Upper lobe of left lung (tissue), 6 donors: ENCODE measurements around the gene CCN6. TPM values are rescaled to one million over a fixed set of nuclear protein-coding genes. Genes with fewer than 3 reads are reported as not detected.

Experiments
- ATAC-seq, 2 donors: fragments of 200-7000 bp; cut with Tn5 transposase; one replicate each; pipeline ENCODE4 v1.9.1; 2022; ENCODE audit warnings: mild to moderate bottlenecking in 2 of 2, moderate library complexity in 2 of 2; ENCODE audit not compliant: low FRiP score in 2 of 2
- DNase-seq, 2 donors: peaks; one replicate each; pipeline ENCODE4 v3.0.0-alpha.2; 2019 to 2020
- H3K27ac ChIP-seq, 4 donors: fragments of 200-600 bp; sonication (generic); one replicate each; pipeline ENCODE4 v1.5.1; 2016 to 2019
- H3K27me3 ChIP-seq, 4 donors: fragments of 200-600 bp; sonication (generic); one replicate each; pipeline ENCODE4 v1.5.1; 2017 to 2019
- H3K36me3 ChIP-seq, 4 donors: fragments of 200-600 bp; sonication (generic); one replicate each; pipeline ENCODE4 v1.5.1; 2016 to 2019
- H3K4me1 ChIP-seq, 4 donors: fragments of 200-600 bp; sonication (generic); one replicate each; pipeline ENCODE4 v1.5.1; 2018 to 2019
- H3K4me3 ChIP-seq, 4 donors: fragments of 200-600 bp; sonication (generic); one replicate each; pipeline ENCODE4 v1.5.1; 2017 to 2019; ENCODE audit warnings: mild to moderate bottlenecking in 2 of 4, moderate library complexity in 1 of 4
- H3K9me3 ChIP-seq, 4 donors: fragments of 200-600 bp; sonication (generic); one replicate each; pipeline ENCODE4 v1.5.1; 2018 to 2019
- CTCF ChIP-seq, 6 experiments: fragments of 450-650 bp in 4 of 6; fragments of 200-600 bp in 2 of 6; sonication (generic) in 2 of 6; IDR thresholded peaks; one replicate each; pipeline ENCODE4 v1.5.1; 2016 to 2019; ENCODE audit warnings: antibody characterized with exemption in 6 of 6
- EP300 ChIP-seq, 4 donors: sonication (generic); formaldehyde crosslinking; IDR thresholded peaks; one replicate each; pipeline ENCODE4 v1.5.1; 2017; ENCODE audit warnings: antibody characterized with exemption in 4 of 4, control low read depth in 2 of 4
- POLR2A ChIP-seq, 4 donors: fragments of 450-650 bp; IDR thresholded peaks; one replicate each; pipeline ENCODE4 v1.5.1; 2016 to 2017; ENCODE audit warnings: antibody characterized with exemption in 4 of 4, mild to moderate bottlenecking in 2 of 4
- POLR2AphosphoS5 ChIP-seq, 2 donors: sonication (generic); formaldehyde crosslinking; IDR thresholded peaks; one replicate each; pipeline ENCODE4 v1.5.1; 2017; ENCODE audit warnings: antibody characterized with exemption in 2 of 2
- WGBS, 2 donors: methylation state at CpG; one replicate each; pipeline ENCODE4 v1.1.5; 2017 to 2018; 5-methylcytosine and 5-hydroxymethylcytosine counted together
- total RNA-seq, 6 donors: library from RNA; depleted of rRNA in 4 of 6; stranded (reverse); fragments of >200 nt in 4 of 6; gene quantifications; one replicate each; pipeline versions ENCODE4 v1.1.0 to v1.2.1, GENCODE V29; 2016 to 2021
- donor health status: DM: no; HTN: no; CAD: no; lungs with moderate emphysema.
- donor health status: DM: no; HTN: yes; CAD: no; lungs with severe emphysema.

CCN6 gene
- total RNA-seq, 6 donors from 2014 or later, result not detected

DNA sequence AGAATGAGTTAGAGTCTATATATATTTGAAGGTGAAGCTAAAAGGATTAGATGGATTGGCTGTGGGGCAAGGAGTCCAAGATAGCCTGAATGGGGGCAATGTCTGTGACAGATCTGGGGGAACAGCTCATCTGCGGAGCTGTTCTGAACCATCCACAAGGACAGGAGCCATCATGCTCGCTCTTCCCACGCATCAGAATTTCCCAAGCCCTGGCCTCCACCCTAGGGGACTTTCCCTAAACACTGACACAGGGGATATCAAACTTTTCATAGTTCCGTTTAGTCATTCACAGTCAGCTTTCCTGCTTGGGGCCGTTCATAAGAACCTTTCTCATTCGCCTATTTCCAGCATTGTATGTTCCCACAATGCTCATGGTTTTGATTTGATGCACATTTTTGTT, 37.6 kb upstream of the CCN6 start:
- Histone ChIP-seq H3K4me1 (peaks cover 0 to 5% (median 0%) of the 10 kb centered on the region in 4 donors), H3K36me3 (no peaks in the 10 kb centered on the region), H3K27me3 (no peaks in the 10 kb centered on the region), H3K9me3 (no peaks in the 10 kb centered on the region), H3K4me3 (no peak overlapping the region), H3K27ac (no peak overlapping the region)
- TF ChIP-seq POLR2A (IDR thresholded peaks at IDR 0.05) (no peak), POLR2AphosphoS5 (IDR thresholded peaks at IDR 0.05) (no peak), EP300 (IDR thresholded peaks at IDR 0.05) (no peak), CTCF (IDR thresholded peaks at IDR 0.05) (no peak)
- ATAC-seq (peak; percentile 17 to 47), DNase-seq (no peak)
- WGBS, 2 donors, result 54 to 83% methylated on average over 6 of the region's 6 CpGs

GRCh38 chr6:112017169-112017568, 36.7 kb upstream of the CCN6 start:
- WGBS, 2 donors, result 86 to 91% methylated on average over 4 of the region's 4 CpGs
- no peak for TF ChIP-seq EP300 (IDR thresholded peaks at IDR 0.05)
- TF ChIP-seq CTCF (IDR thresholded peaks at IDR 0.05), result no peak
- no peak for TF ChIP-seq POLR2A (IDR thresholded peaks at IDR 0.05)
- TF ChIP-seq POLR2AphosphoS5 (IDR thresholded peaks at IDR 0.05), result no peak
- no peak overlapping the region for H3K4me3 ChIP-seq
- DNase-seq (no peak), ATAC-seq (no peak)
- H3K9me3 ChIP-seq, result no peaks in the 10 kb centered on the region
- H3K36me3 ChIP-seq, result no peaks in the 10 kb centered on the region
- H3K27me3 ChIP-seq, result no peaks in the 10 kb centered on the region
- H3K4me1 ChIP-seq, result peaks cover 0 to 5% (median 0%) of the 10 kb centered on the region in 4 donors
- no peak overlapping the region for H3K27ac ChIP-seq

DNA sequence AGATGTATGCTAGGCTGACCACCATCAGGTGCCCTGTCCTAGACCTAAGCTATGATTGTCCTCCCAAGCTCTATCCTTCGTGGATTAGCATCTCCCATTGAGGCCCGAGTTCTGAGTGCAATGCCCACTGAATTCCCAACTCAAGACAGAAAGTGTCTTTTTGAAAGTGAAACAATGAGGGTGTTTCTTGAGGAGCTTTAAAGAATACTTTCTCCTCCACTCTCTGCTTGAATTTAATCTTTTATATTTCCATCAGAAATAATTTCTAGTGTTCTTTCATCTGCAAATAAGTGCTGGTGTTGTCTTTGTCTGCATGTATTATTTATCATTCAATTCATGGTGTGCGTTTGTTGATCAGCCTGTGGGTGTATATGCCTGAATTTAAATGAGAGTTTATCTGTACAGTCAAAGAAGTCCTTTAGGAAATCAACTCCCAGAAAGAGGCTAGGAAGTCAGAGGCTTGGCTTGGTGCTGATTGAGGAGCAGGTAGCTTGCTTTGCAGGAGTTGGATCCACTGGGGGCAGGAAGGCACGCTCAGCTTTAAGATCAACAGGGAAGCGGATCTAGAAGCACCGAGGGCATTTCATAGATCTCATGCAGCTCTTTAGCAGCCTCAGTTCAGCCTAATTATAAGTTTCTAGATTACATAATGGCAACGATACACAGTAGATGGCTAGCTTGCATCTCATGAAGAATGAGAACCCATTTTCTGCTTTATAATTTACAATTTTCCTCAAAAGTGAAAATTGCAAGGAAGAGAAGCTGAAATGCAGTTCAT, 36.0 kb upstream of the CCN6 start:
- ATAC-seq (no peak), DNase-seq (no peak)
- peaks cover 0 to 5% (median 0%) of the 10 kb centered on the region in 4 donors for H3K4me1 ChIP-seq
- H3K27ac ChIP-seq, result no peak overlapping the region
- H3K36me3 ChIP-seq, result no peaks in the 10 kb centered on the region
- H3K27me3 ChIP-seq, result no peaks in the 10 kb centered on the region
- TF ChIP-seq EP300 (IDR thresholded peaks at IDR 0.05) (no peak), POLR2A (IDR thresholded peaks at IDR 0.05) (no peak), POLR2AphosphoS5 (IDR thresholded peaks at IDR 0.05) (no peak), CTCF (IDR thresholded peaks at IDR 0.05) (no peak)
- WGBS, 2 donors, result 78 to 86% methylated on average over 7 of the region's 7 CpGs
- no peaks in the 10 kb centered on the region for H3K9me3 ChIP-seq
- H3K4me3 ChIP-seq, result no peak overlapping the region

GRCh38 chr6:112018619-112019416, 35.1 kb upstream of the CCN6 start:
- no peak overlapping the region for H3K27ac ChIP-seq
- TF ChIP-seq EP300 (IDR thresholded peaks at IDR 0.05), result peak in 2 of 4 donors; percentile 57 to 63
- TF ChIP-seq POLR2A (IDR thresholded peaks at IDR 0.05), result no peak
- TF ChIP-seq POLR2AphosphoS5 (IDR thresholded peaks at IDR 0.05), result peak in 1 of 2 donors; percentile 60

DNA sequence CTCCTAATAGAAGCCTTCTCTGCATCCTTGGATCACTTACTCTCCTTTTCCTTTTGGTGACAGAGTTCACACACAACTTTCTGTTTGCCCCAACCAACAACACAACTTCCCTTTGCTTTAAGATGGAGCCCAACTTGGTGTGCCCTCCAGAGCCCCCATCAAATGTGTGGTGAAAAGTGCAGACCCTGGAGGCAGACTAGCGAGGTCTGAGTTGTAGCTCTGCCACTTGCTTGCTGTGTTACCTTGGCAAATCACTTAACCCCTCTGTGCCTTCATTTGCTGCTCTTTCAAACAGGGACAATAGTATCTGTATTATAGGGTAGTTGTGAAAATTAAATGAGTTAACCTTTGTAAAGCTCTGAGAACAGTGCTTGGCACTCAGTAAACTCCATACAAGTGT, 34.3 kb upstream of the CCN6 start:
- H3K9me3 ChIP-seq, result no peaks in the 10 kb centered on the region
- no peaks in the 10 kb centered on the region for H3K27me3 ChIP-seq
- no peak for ATAC-seq
- peaks cover 0 to 5% (median 0%) of the 10 kb centered on the region in 4 donors for H3K4me1 ChIP-seq
- TF ChIP-seq EP300 (IDR thresholded peaks at IDR 0.05) (no peak), CTCF (IDR thresholded peaks at IDR 0.05) (no peak), POLR2AphosphoS5 (IDR thresholded peaks at IDR 0.05) (no peak)
- DNase-seq, result no peak
- 100% methylated on average over 1 of the region's 1 CpG for WGBS, 2 donors
- no peaks in the 10 kb centered on the region for H3K36me3 ChIP-seq
- H3K27ac ChIP-seq, result no peak overlapping the region
- H3K4me3 ChIP-seq, result no peak overlapping the region

More at GRCh38 chr6:112018619-112019416, 35.1 kb upstream of the CCN6 start:
- ATAC-seq, result peak in 1 of 2 donors; percentile 64
- Histone ChIP-seq H3K36me3 (no peaks in the 10 kb centered on the region), H3K9me3 (no peaks in the 10 kb centered on the region), H3K27me3 (no peaks in the 10 kb centered on the region), H3K4me1 (peaks cover 0 to 5% (median 0%) of the 10 kb centered on the region in 4 donors), H3K4me3 (no peak overlapping the region)
- 51 to 55% methylated on average over 12 of the region's 12 CpGs for WGBS, 2 donors
- DNase-seq, result no peak
